HEK293T (cell line): ENCODE results near the gene PHLDA1.

Experiments
- CTCF ChIA-PET: fragments of 350-600 bp; formaldehyde crosslinking; extraction: SDS; loops from one replicate; lab custom pipeline; 2021; ENCODE audit warnings: antibody characterized with exemption, inconsistent platforms; lab: Yijun Ruan, JAX
- POLR2A ChIA-PET: fragments of 350-600 bp; formaldehyde crosslinking; extraction: SDS; loops from one replicate; lab custom pipeline; 2020; ENCODE audit warnings: antibody characterized with exemption, inconsistent platforms; lab: Yijun Ruan, JAX
- DNase-seq: peaks from one replicate; pipeline ENCODE4 v3.0.0; 2012; ENCODE audit warnings: mixed read lengths; ENCODE audit errors: extremely low spot score
- ARNT ChIP-seq: fragments of 450-650 bp; IDR thresholded peaks from 2 replicates; pipeline ENCODE4 v1.6.1; 2017; ENCODE audit warnings: mild to moderate bottlenecking
- BHLHE40 ChIP-seq: fragments of 450-650 bp; IDR thresholded peaks from 2 replicates; pipeline ENCODE4 v1.6.1; 2016; ENCODE audit warnings: mild to moderate bottlenecking, moderate library complexity, borderline replicate concordance
- CTBP1 ChIP-seq: fragments of 450-650 bp; IDR thresholded peaks from 2 replicates; pipeline ENCODE4 v1.6.1; 2016; ENCODE audit warnings: borderline replicate concordance
- ELF4 ChIP-seq: fragments of 450-650 bp; IDR thresholded peaks from 2 replicates; pipeline ENCODE4 v1.6.1; 2017; ENCODE audit warnings: antibody characterized with exemption
- FOXA1 ChIP-seq: fragments of 450-650 bp; IDR thresholded peaks from 2 replicates; pipeline ENCODE4 v1.6.1; 2016; ENCODE audit warnings: mild to moderate bottlenecking
- FOXK2 ChIP-seq: fragments of 450-650 bp; IDR thresholded peaks from 2 replicates; pipeline ENCODE4 v1.6.1; 2016; ENCODE audit warnings: mild to moderate bottlenecking
- FOXM1 ChIP-seq: fragments of 450-650 bp; IDR thresholded peaks from 2 replicates; pipeline ENCODE4 v1.6.1; 2017; ENCODE audit warnings: mild to moderate bottlenecking, borderline replicate concordance
- HDGF ChIP-seq: fragments of 450-650 bp; IDR thresholded peaks from 2 replicates; pipeline ENCODE4 v1.6.1; 2017; ENCODE audit warnings: antibody characterized with exemption, borderline replicate concordance
- L3MBTL2 ChIP-seq: fragments of 450-650 bp; conservative IDR thresholded peaks from 2 replicates; pipeline ENCODE4 v1.6.1; 2016; ENCODE audit warnings: mild to moderate bottlenecking
- LEF1 ChIP-seq: fragments of 450-650 bp; IDR thresholded peaks from 2 replicates; pipeline ENCODE4 v1.6.1; 2017; ENCODE audit warnings: mild to moderate bottlenecking, borderline replicate concordance
- NFRKB ChIP-seq: fragments of 450-650 bp; IDR thresholded peaks from 2 replicates; pipeline ENCODE4 v1.6.1; 2016; ENCODE audit warnings: mild to moderate bottlenecking, moderate library complexity
- SP1 ChIP-seq: fragments of 450-650 bp; IDR thresholded peaks from 2 replicates; pipeline ENCODE4 v1.6.1; 2017
- SUZ12 ChIP-seq: fragments of 450-650 bp; IDR thresholded peaks from 2 replicates; pipeline ENCODE4 v1.6.1; 2016; ENCODE audit warnings: mild to moderate bottlenecking
- TARDBP ChIP-seq: fragments of 450-650 bp; IDR thresholded peaks from 2 replicates; pipeline ENCODE4 v1.6.1; 2016
- ZNF384 ChIP-seq: fragments of 450-650 bp; IDR thresholded peaks from 2 replicates; pipeline ENCODE4 v1.6.1; 2016
- TF ChIP-seq, protein P1 (sequence below): fragments of 450-650 bp; IDR thresholded peaks from 2 replicates; pipeline ENCODE4 v1.6.1; 2016

Gene PHLDA1

DNA sequence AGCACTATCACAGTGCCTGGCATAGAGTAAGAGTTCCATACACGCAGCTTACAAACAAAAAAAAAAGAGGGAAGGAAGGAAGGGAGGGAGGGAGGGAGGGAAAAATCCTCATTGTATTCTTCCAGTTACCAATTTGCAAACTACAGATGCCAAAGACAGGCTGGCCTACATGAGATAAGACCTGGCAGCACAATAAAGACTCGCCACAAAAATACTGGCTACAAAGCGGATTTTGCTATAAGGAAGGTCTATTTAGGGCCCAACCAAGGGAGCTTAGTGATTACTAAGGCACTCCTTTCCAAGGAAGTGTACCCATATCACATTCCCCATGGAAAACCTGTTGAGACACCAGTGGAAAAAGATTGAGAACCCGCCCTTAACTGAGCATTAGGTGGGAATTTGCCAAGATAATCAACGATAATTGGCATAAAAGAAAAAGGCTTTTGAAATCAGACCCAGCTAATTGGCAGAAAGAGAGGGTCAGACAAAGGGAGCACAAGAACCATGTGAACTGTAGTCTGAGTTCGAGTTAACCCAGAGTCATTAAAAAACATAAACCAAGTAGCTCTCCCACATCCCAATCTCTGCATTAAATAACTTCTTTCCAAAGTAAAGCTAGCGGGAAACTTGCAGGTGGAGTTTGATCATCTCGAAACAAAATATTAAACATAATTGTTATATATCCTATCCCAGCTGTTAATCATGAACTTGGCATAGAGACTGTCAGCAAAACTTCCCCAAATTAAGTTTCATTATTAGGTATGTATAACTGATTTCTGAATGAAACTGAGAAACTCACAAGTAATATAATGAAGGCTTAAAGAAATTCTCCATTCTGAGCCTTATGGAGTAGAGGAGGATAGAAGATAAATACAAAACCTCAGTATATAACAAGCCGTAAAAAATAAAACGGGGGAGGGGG is 50.1 kb downstream of the PHLDA1 start:
- CTCF ChIA-PET, result interaction anchor here (0.8 kb wide), 1 partner anchor 14 kb away, joined by 3 read pairs; no protein-coding TSS in a partner anchor
- POLR2A ChIA-PET, result no interaction called here
- no peak for DNase-seq
- TF ChIP-seq ELF4 (no peak), NFRKB (no peak), FOXA1 (no peak), FOXK2 (no peak)

DNA sequence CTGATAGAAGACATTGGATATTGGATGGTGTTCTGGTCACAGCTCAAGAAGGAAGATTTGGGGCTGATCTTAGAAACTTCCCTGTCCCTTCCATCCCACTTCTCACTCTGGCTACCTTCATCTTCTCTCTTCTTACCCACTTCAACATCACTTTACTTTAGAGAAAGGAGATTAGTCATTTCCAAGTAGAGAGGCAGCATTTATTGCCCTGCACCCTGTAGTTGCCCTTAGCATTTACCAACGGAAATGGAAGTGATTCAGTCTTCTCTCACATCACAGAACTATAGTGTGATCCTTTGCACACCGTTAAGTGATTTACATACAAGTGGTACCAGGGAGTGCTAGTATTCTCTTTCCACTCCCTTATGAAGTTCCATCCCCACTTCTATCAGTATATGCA is 52.4 kb downstream of the PHLDA1 start:
- POLR2A ChIA-PET, result no interaction called here
- CTCF ChIA-PET, result no interaction called here
- TF ChIP-seq FOXK2 (no peak), SUZ12 (no peak), BHLHE40 (no peak), CTBP1 (no peak), FOXA1 (no peak), HDGF (no peak)
- DNase-seq, result no peak

DNA sequence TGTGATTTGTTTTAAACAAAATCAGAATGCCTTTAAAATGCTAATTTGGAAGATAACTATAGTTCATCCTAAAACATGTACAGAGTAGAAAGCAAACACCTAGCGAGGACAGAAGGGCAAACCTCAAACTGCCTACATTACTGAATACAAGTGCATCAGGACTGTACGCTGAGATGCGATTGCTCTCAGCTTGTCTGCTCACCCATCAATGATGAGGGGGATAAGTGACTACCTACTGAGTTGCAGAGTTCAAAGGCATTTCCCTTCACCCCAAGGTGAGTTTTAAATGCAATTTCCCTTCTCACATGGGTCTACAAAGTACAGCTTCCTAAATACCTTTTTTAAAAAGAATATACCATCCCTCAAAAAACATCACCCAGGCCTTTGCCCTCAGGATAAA is 52.9 kb downstream of the PHLDA1 start:
- POLR2A ChIA-PET, result no interaction called here
- no peak for TF ChIP-seq FOXA1
- TF ChIP-seq SP1, result no peak
- TF ChIP-seq HDGF, result no peak
- TF ChIP-seq NFRKB, result no peak
- TF ChIP-seq BHLHE40, result no peak
- TF ChIP-seq, protein P1, sequence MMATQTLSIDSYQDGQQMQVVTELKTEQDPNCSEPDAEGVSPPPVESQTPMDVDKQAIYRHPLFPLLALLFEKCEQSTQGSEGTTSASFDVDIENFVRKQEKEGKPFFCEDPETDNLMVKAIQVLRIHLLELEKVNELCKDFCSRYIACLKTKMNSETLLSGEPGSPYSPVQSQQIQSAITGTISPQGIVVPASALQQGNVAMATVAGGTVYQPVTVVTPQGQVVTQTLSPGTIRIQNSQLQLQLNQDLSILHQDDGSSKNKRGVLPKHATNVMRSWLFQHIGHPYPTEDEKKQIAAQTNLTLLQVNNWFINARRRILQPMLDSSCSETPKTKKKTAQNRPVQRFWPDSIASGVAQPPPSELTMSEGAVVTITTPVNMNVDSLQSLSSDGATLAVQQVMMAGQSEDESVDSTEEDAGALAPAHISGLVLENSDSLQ, result no peak
- no peak for TF ChIP-seq TARDBP
- no peak for TF ChIP-seq ZNF384
- no peak for TF ChIP-seq ELF4
- no peak for DNase-seq
- CTCF ChIA-PET, result no interaction called here

DNA sequence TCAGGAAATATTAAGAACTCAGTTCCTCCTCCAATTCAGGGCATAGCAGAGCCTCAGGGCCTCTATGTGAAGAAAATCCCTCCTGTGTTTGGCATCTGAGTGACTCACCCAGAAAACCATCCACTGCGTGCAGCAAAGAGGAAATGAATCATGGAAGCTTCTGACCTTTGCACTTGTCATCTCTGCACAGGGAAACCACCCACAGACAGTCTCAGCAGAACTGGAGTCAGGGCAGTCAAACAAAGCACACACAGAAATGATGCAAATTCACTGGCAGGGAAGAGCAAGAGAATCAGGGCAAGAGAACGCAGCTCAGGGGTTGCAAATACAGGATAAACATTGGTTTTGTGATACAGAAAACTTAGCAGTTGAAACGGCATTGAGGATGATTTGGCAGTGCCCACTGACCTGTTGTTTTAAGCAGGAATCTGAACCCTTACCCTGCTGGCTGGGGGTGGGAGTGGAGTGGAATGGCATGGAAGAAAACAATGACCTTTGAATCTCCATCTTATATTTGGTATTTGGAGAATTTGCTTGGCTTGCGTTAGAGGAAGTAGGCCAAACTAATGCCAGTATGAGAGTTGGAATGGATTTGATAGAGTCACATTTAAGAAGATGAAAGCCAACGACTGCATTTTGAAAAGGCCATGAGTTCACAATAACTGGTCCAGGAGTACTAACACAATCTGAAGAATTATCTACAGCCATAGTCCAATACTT is 53.5 kb downstream of the PHLDA1 start:
- CTCF ChIA-PET, result no interaction called here
- TF ChIP-seq FOXM1, result no peak
- TF ChIP-seq L3MBTL2, result no peak
- no peak for TF ChIP-seq NFRKB
- no peak for TF ChIP-seq BHLHE40
- no peak for TF ChIP-seq SP1
- TF ChIP-seq, protein P1, result peak; percentile 80
- TF ChIP-seq ZNF384, result no peak
- no peak for TF ChIP-seq TARDBP
- TF ChIP-seq FOXK2, result no peak
- DNase-seq, result peak; percentile 26
- POLR2A ChIA-PET, result no interaction called here

DNA sequence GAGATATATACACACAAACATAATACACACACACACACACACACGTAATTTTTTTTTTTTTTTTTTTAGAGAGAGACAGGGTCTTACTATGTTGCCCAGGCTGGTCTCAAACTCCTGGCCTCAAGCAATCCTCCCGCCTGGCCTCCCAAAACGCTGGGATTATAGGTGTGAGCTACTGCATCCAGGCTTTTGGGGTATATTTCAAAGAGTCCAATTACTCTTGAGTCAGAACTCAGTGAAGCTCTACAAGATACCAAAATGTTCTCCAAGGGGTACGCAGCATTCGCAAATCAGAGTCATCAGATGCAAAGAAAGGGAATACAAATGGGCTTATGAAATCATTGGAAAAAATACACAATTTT is 54.0 kb downstream of the PHLDA1 start:
- POLR2A ChIA-PET, result no interaction called here

DNA sequence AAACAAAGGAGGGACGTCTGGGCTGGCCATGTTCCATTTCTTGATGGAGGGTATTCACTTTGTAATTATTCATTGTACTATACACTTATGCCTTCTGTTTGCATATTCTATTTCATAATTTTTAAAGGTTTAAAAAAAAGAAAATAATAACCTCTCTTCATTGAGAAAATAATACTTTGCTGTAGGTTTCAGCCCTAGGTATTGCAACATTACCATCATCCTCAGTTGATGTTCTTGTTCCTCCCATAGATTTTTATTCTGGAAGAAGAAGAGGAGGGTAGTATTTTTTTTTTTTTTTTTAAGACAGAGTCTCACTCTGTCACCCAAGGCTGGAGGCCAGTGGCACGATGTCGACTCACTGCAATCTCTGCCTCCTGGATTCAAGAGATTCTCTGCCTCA is 54.7 kb downstream of the PHLDA1 start:
- CTCF ChIA-PET, result no interaction called here
- no peak for DNase-seq
- POLR2A ChIA-PET, result no interaction called here
- no peak for TF ChIP-seq LEF1
- TF ChIP-seq ZNF384, result no peak
- TF ChIP-seq L3MBTL2, result no peak
- TF ChIP-seq HDGF, result no peak
- TF ChIP-seq CTBP1, result no peak
- TF ChIP-seq FOXA1, result no peak
- TF ChIP-seq NFRKB, result no peak
- TF ChIP-seq BHLHE40, result no peak

More for the DNA sequence above, 54.0 kb downstream of the PHLDA1 start:
- CTCF ChIA-PET, result no interaction called here
- no peak for TF ChIP-seq FOXM1
- no peak for TF ChIP-seq SP1
- no peak for TF ChIP-seq BHLHE40
- no peak for TF ChIP-seq ARNT
- TF ChIP-seq TARDBP, result no peak
- DNase-seq, result no peak

DNA sequence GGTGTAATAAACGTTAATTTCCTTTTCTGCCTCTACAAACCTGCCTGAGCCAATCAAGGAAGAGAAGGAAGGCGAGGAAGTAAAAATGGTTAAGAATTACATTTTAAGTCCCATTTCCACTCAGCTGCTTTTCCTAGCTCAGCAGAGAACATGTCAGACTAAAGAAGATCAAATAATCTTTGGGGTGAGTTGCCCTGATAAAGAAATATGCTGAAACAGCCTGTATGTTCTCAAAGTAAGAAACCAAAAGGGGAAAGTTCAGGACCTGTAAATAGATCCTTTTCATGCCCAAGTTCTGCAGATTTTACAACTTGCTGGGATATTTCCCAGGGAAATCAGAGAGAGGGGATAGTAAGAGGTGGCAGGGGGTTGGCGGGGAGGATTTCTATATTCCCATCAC is 55.5 kb downstream of the PHLDA1 start:
- no peak for TF ChIP-seq SUZ12
- TF ChIP-seq BHLHE40, result no peak
- no peak for TF ChIP-seq ZNF384
- TF ChIP-seq NFRKB, result no peak
- TF ChIP-seq SP1, result no peak
- no peak for TF ChIP-seq CTBP1
- no peak for TF ChIP-seq L3MBTL2
- no peak for TF ChIP-seq LEF1
- TF ChIP-seq FOXM1, result no peak
- no peak for TF ChIP-seq ARNT
- TF ChIP-seq ELF4, result no peak
- TF ChIP-seq FOXK2, result no peak
- TF ChIP-seq FOXA1, result no peak
- TF ChIP-seq, protein P1, result no peak
- ChIA-PET POLR2A (no interaction called here), CTCF (interaction anchor here (0.7 kb wide), 1 partner anchor 469 kb away, joined by 3 read pairs; no protein-coding TSS in a partner anchor)
- no peak for DNase-seq
